MM.1S (cell line): ENCODE results near the gene CCL1.

ENCODE experiments used
- DNase-seq: peaks from one replicate; pipeline ENCODE4 v3.0.0-alpha.2; 2015
- H2AFZ ChIP-seq: fragments of 300-600 bp; sonication (generic); 2 replicates; pipeline ENCODE4 v1.6.0; 2016; ENCODE audit warnings: antibody characterized with exemption, low read length
- H3F3A ChIP-seq: fragments of 300-600 bp; sonication (generic); 2 replicates; pipeline ENCODE4 v1.6.1; 2016; ENCODE audit warnings: mild to moderate bottlenecking, antibody characterized with exemption, low read length, moderate library complexity, mixed read lengths; ENCODE audit not compliant: insufficient read depth
- H3K27ac ChIP-seq: fragments of 300-600 bp; sonication (generic); 2 replicates; pipeline ENCODE4 v1.5.1; 2016; ENCODE audit warnings: mild to moderate bottlenecking, low read length
- H3K27me3 ChIP-seq: fragments of 300-600 bp; sonication (generic); replicated peaks from 2 replicates; pipeline ENCODE4 v1.6.0; 2016; ENCODE audit warnings: low read length; ENCODE audit not compliant: insufficient read depth
- H3K36me3 ChIP-seq: fragments of 300-600 bp; sonication (generic); replicated peaks from 2 replicates; pipeline ENCODE4 v1.6.1; 2016; ENCODE audit warnings: mild to moderate bottlenecking, low read length, mixed read lengths; ENCODE audit not compliant: insufficient read depth
- H3K4me1 ChIP-seq: fragments of 300-600 bp; sonication (generic); 2 replicates; pipeline ENCODE4 v1.6.1; 2016; ENCODE audit warnings: low read length, mixed read lengths
- H3K4me2 ChIP-seq: fragments of 300-600 bp; sonication (generic); 2 replicates; pipeline ENCODE4 v1.6.0; 2016; ENCODE audit warnings: low read depth, low read length
- H3K4me3 ChIP-seq: fragments of 300-600 bp; sonication (generic); 2 replicates; pipeline ENCODE4 v1.5.1; 2016; ENCODE audit warnings: low read length, mixed read lengths
- H3K79me2 ChIP-seq: fragments of 300-600 bp; sonication (generic); 2 replicates; pipeline ENCODE4 v1.6.1; 2016; ENCODE audit warnings: mixed run types, low read length, mixed read lengths
- H3K9ac ChIP-seq: fragments of 300-600 bp; sonication (generic); 2 replicates; pipeline ENCODE4 v1.6.1; 2016; ENCODE audit warnings: low read length, mixed read lengths
- H3K9me2 ChIP-seq: fragments of 300-600 bp; sonication (generic); replicated peaks from 2 replicates; pipeline ENCODE4 v1.6.1; 2016; ENCODE audit warnings: mild to moderate bottlenecking, low read length, mixed read lengths; ENCODE audit not compliant: insufficient read depth
- H3K9me3 ChIP-seq: fragments of 300-600 bp; sonication (generic); replicated peaks from 2 replicates; pipeline ENCODE4 v1.6.1; 2016; ENCODE audit warnings: mild to moderate bottlenecking, low read length, mixed read lengths; ENCODE audit not compliant: insufficient read depth
- H4K20me1 ChIP-seq: fragments of 300-600 bp; sonication (generic); 2 replicates; pipeline ENCODE4 v1.6.1; 2016; ENCODE audit warnings: mild to moderate bottlenecking, low read length, moderate library complexity, mixed read lengths; ENCODE audit not compliant: insufficient read depth
- CTCF ChIP-seq: fragments of 300-600 bp; sonication (generic); IDR thresholded peaks from 2 replicates; pipeline ENCODE4 v1.5.1; 2016; ENCODE audit warnings: antibody characterized with exemption, low read length, mixed read lengths
- EZH2 ChIP-seq: fragments of 300-600 bp; sonication (generic); optimal IDR thresholded peaks from 2 replicates; pipeline ENCODE3; 2017; ENCODE audit warnings: low read depth, mild to moderate bottlenecking, antibody characterized with exemption, low read length, mixed read lengths
- EZH2phosphoT487 ChIP-seq: fragments of 300-600 bp; sonication (generic); IDR thresholded peaks from 2 replicates; pipeline ENCODE4 v1.6.1; 2018; ENCODE audit warnings: antibody characterized with exemption, low read length

The CCL1 gene

GRCh38 chr17:34403006-34403405 lies 40.0 kb upstream of the CCL1 start:
- Histone ChIP-seq H3K4me1 (peaks cover 44% of the 10 kb centered on the region), H3K9ac (no peak overlapping the region), H3K4me2 (peak overlapping the region; percentile 49), H4K20me1 (no peaks in the 10 kb centered on the region), H3F3A (no peaks in the 10 kb centered on the region), H3K36me3 (no peaks in the 10 kb centered on the region), H3K4me3 (no peak overlapping the region), H3K9me2 (no peaks in the 10 kb centered on the region), H2AFZ (peak overlapping the region; percentile 28; the same call in 1 of the 2 replicates), H3K27ac (no peak overlapping the region), H3K79me2 (no peaks in the 10 kb centered on the region), H3K27me3 (no peaks in the 10 kb centered on the region), H3K9me3 (no peaks in the 10 kb centered on the region)
- no peak for TF ChIP-seq EZH2phosphoT487
- TF ChIP-seq CTCF, result no peak
- TF ChIP-seq EZH2, result no peak
- DNase-seq, result no peak

- Histone ChIP-seq H3K27ac (no peak overlapping the region), H3K4me2 (no peak overlapping the region), H3K36me3 (no peaks in the 10 kb centered on the region), H3K4me3 (no peak overlapping the region), H3F3A (no peaks in the 10 kb centered on the region), H3K79me2 (no peaks in the 10 kb centered on the region), H3K27me3 (no peaks in the 10 kb centered on the region), H3K9me3 (no peaks in the 10 kb centered on the region), H4K20me1 (no peaks in the 10 kb centered on the region), H3K4me1 (peaks cover 51% of the 10 kb centered on the region), H3K9me2 (no peaks in the 10 kb centered on the region), H2AFZ (no peak overlapping the region), H3K9ac (no peak overlapping the region)
- TF ChIP-seq EZH2phosphoT487, result no peak
- TF ChIP-seq EZH2, result no peak
- TF ChIP-seq CTCF, result no peak
- no peak for DNase-seq
These were observed 38.1 kb upstream of the CCL1 start for GRCh38 chr17:34401165-34401564.

GRCh38 chr17:34400301-34400931 lies 37.4 kb upstream of the CCL1 start:
- Histone ChIP-seq H3K79me2 (no peaks in the 10 kb centered on the region), H3F3A (no peaks in the 10 kb centered on the region), H3K36me3 (no peaks in the 10 kb centered on the region), H3K9ac (no peak overlapping the region), H3K4me3 (no peak overlapping the region), H3K27me3 (no peaks in the 10 kb centered on the region), H3K27ac (no peak overlapping the region), H3K4me1 (peaks cover 58% of the 10 kb centered on the region), H4K20me1 (no peaks in the 10 kb centered on the region), H3K9me3 (no peaks in the 10 kb centered on the region), H3K4me2 (no peak overlapping the region), H2AFZ (no peak overlapping the region), H3K9me2 (no peaks in the 10 kb centered on the region)
- TF ChIP-seq EZH2, result no peak
- no peak for TF ChIP-seq EZH2phosphoT487
- TF ChIP-seq CTCF, result no peak
- no peak for DNase-seq
